Naive B cell (primary cell): ENCODE measurements around the gene SCAMP1. TPM values are rescaled to one million over a fixed set of nuclear protein-coding genes. Genes with fewer than 3 reads are reported as not detected.
"Not testable (repeated sequence)": the region's sequence is repeated elsewhere in the genome, so short reads cannot be mapped to it uniquely, and the experiment has no call there.

Source experiments
- ATAC-seq, 2 donors: fragments of 150-1000 bp; cut with Tn5 transposase; 2 replicates each; pipeline ENCODE4 v1.10.0; 2021; ENCODE audit warnings: low read depth in 2 of 2, mild to moderate bottlenecking in 2 of 2, moderate library complexity in 2 of 2
- DNase-seq: peaks from one replicate; pipeline ENCODE4 v3.0.0; 2022
- H3K27ac Mint-ChIP-seq, 6 donors: one replicate each; pipeline ENCODE4 v1.8.0; 2020 to 2022; ENCODE audit warnings: mild to moderate bottlenecking in 6 of 6, mixed read lengths in 6 of 6, moderate library complexity in 5 of 6, inconsistent platforms in 2 of 6
- H3K27me3 Mint-ChIP-seq, 3 donors: one replicate each; pipeline ENCODE4 v1.8.0; 2021 to 2022; ENCODE audit warnings: mixed read lengths in 3 of 3, mild to moderate bottlenecking in 1 of 3
- H3K36me3 Mint-ChIP-seq, 2 donors: one replicate each; pipeline ENCODE4 v1.8.0; 2020 to 2022; ENCODE audit warnings: mixed read lengths in 2 of 2, inconsistent platforms in 1 of 2, mild to moderate bottlenecking in 1 of 2
- H3K4me1 Mint-ChIP-seq, 3 donors: one replicate each; pipeline ENCODE4 v1.8.0; 2020 to 2022; ENCODE audit warnings: mixed read lengths in 3 of 3, inconsistent platforms in 1 of 3, mild to moderate bottlenecking in 1 of 3, moderate library complexity in 1 of 3
- H3K4me3 Mint-ChIP-seq, 8 donors: one replicate each; pipeline ENCODE4 v1.8.0; 2020 to 2022; ENCODE audit warnings: mild to moderate bottlenecking in 8 of 8, mixed read lengths in 8 of 8, moderate library complexity in 8 of 8, inconsistent platforms in 2 of 8
- H3K9me3 Mint-ChIP-seq, 7 donors: one replicate each; pipeline ENCODE4 v1.8.0; 2020 to 2022; ENCODE audit warnings: mixed read lengths in 7 of 7, mild to moderate bottlenecking in 5 of 7, inconsistent platforms in 2 of 7, moderate library complexity in 1 of 7
- polyA plus RNA-seq, 6 donors: library from polyadenylated mRNA; unstranded; fragments of 300-500 nt; fragmentation: Illumina TruSeq; gene quantifications; one replicate each; pipeline ENCODE4 v1.2.3, GENCODE V29; 2021; ENCODE audit warnings: low read depth in 6 of 6

Gene SCAMP1
- polyA plus RNA-seq, 6 donors from 2014 or later: 25.8 to 36.2 (median 32.2) TPM

- Mint-ChIP-seq H3K9me3 (no peaks in the 10 kb centered on the region), H3K27ac (peak overlapping the region in 1 of 6 donors; percentile 37), H3K4me3 (no peak overlapping the region), H3K36me3 (no peaks in the 10 kb centered on the region), H3K4me1 (peaks cover 14 to 28% (median 21%) of the 10 kb centered on the region in 3 donors), H3K27me3 (no peaks in the 10 kb centered on the region)
- no peak for ATAC-seq
- DNase-seq: no peak
Measured at GRCh38 chr5:78369680-78370079, 9.3 kb downstream of the SCAMP1 start.

DNA sequence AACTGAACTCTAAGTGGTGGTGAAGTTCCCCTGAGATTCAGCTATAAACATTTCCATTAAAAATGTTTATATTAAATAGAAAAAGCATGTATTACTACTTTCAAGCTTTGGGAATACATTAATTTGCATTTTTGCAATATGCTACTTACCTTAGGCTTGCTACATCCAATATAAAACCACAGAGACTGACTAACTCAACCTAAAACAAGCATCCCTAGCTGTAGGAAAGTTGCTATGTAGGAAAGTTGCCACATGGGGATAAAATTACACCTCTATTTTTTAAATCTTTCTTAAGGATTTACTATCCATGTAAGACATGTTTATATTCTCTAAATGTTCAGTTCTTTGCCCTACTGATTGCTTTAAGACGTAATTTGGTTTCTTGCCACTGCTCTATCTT is 12.8 kb downstream of the SCAMP1 start:
- H3K4me1 Mint-ChIP-seq: peaks cover 23 to 27% (median 25%) of the 10 kb centered on the region in 3 donors
- H3K9me3 Mint-ChIP-seq: no peaks in the 10 kb centered on the region
- H3K4me3 Mint-ChIP-seq: no peak overlapping the region
- no peak overlapping the region for H3K27ac Mint-ChIP-seq
- H3K27me3 Mint-ChIP-seq: no peaks in the 10 kb centered on the region
- ATAC-seq (no peak), DNase-seq (no peak)
- no peaks in the 10 kb centered on the region for H3K36me3 Mint-ChIP-seq

DNA sequence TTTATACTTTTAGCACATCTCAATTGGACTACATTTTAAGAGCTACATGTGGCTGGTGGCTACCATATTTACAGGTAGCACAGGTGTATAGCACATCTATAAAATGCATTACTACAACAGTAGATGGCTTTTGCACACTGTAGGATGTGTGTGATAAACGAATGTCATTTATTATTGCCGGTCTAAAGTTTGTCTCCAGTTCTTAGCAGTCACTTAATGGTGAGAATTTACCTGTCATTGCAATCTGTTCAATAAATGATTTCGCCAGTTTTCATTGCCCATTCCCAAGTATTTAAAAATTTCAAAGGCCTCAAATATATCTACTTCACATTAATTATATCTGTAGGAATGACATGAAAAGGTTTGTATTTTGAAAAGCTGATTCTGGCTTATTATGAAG is 15.9 kb downstream of the SCAMP1 start:
- DNase-seq (no peak), ATAC-seq (no peak)
- no peaks in the 10 kb centered on the region for H3K36me3 Mint-ChIP-seq
- no peaks in the 10 kb centered on the region for H3K9me3 Mint-ChIP-seq
- no peaks in the 10 kb centered on the region for H3K27me3 Mint-ChIP-seq
- H3K4me3 Mint-ChIP-seq: no peak overlapping the region
- peaks cover 9 to 23% (median 20%) of the 10 kb centered on the region in 3 donors for H3K4me1 Mint-ChIP-seq
- peak overlapping the region in 1 of 6 donors; percentile 22 for H3K27ac Mint-ChIP-seq

DNA sequence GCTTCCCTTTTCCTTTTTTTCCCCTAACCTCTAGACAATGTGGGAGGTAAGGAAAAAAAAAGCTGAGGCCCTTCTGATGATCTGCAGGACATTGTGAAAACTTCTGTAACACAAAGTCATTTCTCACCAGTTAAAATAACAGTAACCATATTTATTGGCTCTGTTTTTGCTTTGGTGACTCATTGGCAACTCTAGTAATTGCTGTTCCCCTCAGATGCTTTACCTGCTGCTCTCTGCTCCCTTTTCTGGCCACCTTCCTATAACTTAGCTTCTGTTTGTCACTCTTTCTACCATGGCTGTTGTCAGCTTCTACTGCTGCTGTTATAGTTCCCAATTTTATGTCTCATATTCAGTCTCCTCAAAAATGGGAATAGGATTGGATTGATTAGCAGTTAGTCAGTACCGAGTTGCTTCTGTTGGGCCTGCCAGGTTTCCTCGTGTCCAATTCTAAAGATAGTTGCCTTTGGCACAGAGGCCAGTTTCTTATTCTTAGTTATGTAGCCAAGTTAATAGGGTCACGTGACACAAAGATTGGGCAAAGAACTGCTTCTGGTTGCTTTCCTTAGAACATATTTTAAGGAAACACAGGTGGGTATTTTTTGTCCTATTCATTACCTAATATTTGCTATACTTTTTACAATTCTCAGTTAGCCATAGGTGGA is 16.8 kb downstream of the SCAMP1 start:
- ATAC-seq: no peak

DNA sequence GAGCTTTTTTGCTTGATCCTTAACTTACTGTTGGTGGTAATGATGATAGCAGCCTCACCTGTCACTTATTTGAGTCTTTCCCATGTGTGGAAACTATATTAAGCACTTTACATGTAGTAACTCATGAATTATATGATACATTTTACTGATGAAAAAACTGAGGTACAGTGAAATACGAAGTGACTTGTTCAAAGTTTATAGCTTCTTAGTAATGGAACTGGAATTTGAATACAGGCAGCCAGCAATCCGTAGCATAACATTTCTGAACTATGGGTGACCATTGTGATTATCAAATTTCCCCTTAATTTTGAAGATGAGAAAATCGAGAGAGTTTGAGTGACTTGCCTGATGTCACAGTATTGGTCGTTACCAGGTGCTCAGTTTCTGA is 17.3 kb downstream of the SCAMP1 start:
- no peak for DNase-seq
- Mint-ChIP-seq H3K9me3 (peaks cover 0 to 2% (median 0%) of the 10 kb centered on the region in 7 donors), H3K27ac (no peak overlapping the region), H3K27me3 (no peaks in the 10 kb centered on the region), H3K4me1 (peaks cover 13 to 28% (median 26%) of the 10 kb centered on the region in 3 donors), H3K4me3 (no peak overlapping the region), H3K36me3 (no peaks in the 10 kb centered on the region)
- ATAC-seq: no peak

More for the DNA sequence above, 16.8 kb downstream of the SCAMP1 start:
- no peak overlapping the region for H3K4me3 Mint-ChIP-seq
- H3K4me1 Mint-ChIP-seq: peaks cover 13 to 28% (median 26%) of the 10 kb centered on the region in 3 donors
- peaks cover 0 to 2% (median 0%) of the 10 kb centered on the region in 7 donors for H3K9me3 Mint-ChIP-seq
- no peak for DNase-seq
- H3K36me3 Mint-ChIP-seq: no peaks in the 10 kb centered on the region
- H3K27me3 Mint-ChIP-seq: no peaks in the 10 kb centered on the region
- peak overlapping the region in 1 of 6 donors; percentile 42 for H3K27ac Mint-ChIP-seq

DNA sequence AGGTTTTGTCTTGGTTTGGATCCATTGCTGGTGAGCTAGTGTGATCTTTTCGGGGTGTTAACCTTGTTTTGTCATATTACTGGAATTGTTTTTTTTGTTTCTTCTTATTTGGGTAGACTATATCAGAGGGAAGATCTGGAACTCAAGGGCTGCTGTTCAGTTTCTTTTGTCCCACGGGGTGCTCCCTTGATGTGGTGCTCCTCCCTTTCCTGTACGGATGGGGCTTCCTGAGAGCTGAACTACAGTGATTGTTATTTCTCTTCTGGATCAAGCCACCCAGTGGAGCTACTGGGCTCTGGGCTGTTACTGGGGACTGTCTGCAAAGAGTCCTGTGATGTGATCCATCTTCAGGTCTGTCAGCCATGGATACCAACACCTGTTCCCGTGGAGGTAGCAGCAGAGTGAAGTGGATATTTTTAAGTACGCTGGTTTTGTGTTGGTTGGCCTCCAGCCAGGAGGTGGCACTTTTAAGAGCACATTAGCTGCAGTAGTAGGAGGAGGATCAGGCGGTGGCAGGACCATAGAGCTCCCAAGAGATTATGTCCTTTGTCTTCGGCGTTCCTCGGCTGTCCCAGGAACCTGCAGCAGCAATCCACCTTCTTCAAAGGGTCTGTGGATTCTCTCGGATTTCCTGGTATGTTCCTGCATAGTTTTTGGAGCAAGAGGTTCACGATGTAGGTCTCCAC is 27.2 kb downstream of the SCAMP1 start:
- Mint-ChIP-seq H3K9me3 (peaks cover 9 to 49% (median 40%) of the 10 kb centered on the region in 7 donors), H3K4me1 (peaks cover 3 to 15% (median 12%) of the 10 kb centered on the region in 3 donors), H3K36me3 (peaks cover 28 to 43% of the 10 kb centered on the region in 2 donors), H3K27me3 (no peaks in the 10 kb centered on the region), H3K27ac (no peak overlapping the region), H3K4me3 (no peak overlapping the region)
- DNase-seq (no peak), ATAC-seq (no peak)

- Mint-ChIP-seq H3K36me3 (peaks cover 24 to 36% of the 10 kb centered on the region in 2 donors), H3K9me3 (peaks cover 6 to 18% (median 13%) of the 10 kb centered on the region in 7 donors), H3K4me1 (peaks cover 6 to 12% (median 9%) of the 10 kb centered on the region in 3 donors)
- DNase-seq, H3K4me3 Mint-ChIP-seq, H3K27me3 Mint-ChIP-seq, H3K27ac Mint-ChIP-seq, ATAC-seq: not testable (repeated sequence)
Measured at GRCh38 chr5:78391357-78391756, 30.9 kb downstream of the SCAMP1 start.

DNA sequence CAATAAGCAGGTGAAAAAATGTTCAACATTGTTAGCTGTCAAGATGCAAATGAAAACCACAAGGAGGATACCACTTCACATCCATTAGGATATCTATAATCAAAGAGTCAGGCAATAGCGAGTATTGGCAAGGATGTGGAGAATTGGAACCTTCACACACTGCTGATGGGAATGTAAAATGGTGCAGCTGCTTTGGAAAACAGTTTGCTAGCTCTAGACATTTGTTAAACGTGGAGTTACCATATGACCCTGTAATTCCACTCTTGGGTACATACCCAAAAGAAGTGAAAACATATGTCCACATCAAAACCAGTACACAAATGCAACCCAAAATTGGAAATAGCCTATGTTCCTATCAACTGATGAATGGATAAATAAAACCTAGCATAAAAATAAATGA is 37.4 kb downstream of the SCAMP1 start:
- Mint-ChIP-seq H3K27ac (no peak overlapping the region), H3K9me3 (peaks cover 0 to 7% (median 0%) of the 10 kb centered on the region in 7 donors), H3K36me3 (peaks cover 14 to 27% of the 10 kb centered on the region in 2 donors), H3K27me3 (no peaks in the 10 kb centered on the region), H3K4me3 (no peak overlapping the region), H3K4me1 (peaks cover 17 to 43% (median 18%) of the 10 kb centered on the region in 3 donors)
- no peak for DNase-seq
- ATAC-seq: no peak

- Mint-ChIP-seq H3K36me3 (peaks cover 14 to 20% of the 10 kb centered on the region in 2 donors), H3K4me1 (peaks cover 15 to 43% (median 17%) of the 10 kb centered on the region in 3 donors), H3K9me3 (peaks cover 0 to 7% (median 0%) of the 10 kb centered on the region in 7 donors), H3K27ac (no peak overlapping the region), H3K4me3 (no peak overlapping the region), H3K27me3 (no peaks in the 10 kb centered on the region)
- no peak for DNase-seq
- ATAC-seq: no peak
Measured at GRCh38 chr5:78399116-78399515, 38.7 kb downstream of the SCAMP1 start.

DNA sequence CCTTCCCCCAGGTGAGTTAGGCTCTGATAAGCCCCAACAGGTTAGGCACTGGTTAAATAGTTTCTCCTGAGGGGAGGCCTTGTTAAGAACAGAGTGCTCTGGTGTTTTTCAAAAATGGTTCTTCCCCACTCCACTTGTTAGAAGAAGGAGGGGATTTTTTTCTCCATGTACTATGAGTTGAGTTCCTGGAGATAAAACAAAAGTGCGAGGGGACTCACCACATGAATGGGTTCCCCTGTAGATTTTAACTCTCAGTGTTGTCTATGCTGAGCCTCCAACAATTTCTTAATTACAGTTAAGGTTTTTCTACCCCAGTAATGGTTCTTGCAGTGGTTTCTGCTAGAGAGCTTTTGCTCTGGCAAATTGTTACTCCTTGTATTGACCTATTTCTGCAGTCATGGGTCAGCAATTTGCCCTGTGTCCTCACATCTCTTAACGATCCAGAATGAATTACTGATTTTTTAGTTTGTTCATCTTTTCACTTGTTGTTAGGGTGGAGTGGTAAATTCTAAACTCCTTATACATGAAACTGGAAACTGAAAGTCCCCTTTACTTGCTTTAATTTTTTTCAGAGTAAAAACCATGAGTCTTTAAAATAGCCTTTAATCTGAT is 44.4 kb downstream of the SCAMP1 start:
- ATAC-seq (no peak), DNase-seq (no peak)
- H3K36me3 Mint-ChIP-seq: peaks cover 0 to 4% of the 10 kb centered on the region in 2 donors
- H3K4me1 Mint-ChIP-seq: peaks cover 32 to 55% (median 33%) of the 10 kb centered on the region in 3 donors
- no peaks in the 10 kb centered on the region for H3K27me3 Mint-ChIP-seq
- peaks cover 0 to 4% (median 0%) of the 10 kb centered on the region in 7 donors for H3K9me3 Mint-ChIP-seq
- peak overlapping the region in 1 of 8 donors; percentile 1 for H3K4me3 Mint-ChIP-seq
- no peak overlapping the region for H3K27ac Mint-ChIP-seq

DNA sequence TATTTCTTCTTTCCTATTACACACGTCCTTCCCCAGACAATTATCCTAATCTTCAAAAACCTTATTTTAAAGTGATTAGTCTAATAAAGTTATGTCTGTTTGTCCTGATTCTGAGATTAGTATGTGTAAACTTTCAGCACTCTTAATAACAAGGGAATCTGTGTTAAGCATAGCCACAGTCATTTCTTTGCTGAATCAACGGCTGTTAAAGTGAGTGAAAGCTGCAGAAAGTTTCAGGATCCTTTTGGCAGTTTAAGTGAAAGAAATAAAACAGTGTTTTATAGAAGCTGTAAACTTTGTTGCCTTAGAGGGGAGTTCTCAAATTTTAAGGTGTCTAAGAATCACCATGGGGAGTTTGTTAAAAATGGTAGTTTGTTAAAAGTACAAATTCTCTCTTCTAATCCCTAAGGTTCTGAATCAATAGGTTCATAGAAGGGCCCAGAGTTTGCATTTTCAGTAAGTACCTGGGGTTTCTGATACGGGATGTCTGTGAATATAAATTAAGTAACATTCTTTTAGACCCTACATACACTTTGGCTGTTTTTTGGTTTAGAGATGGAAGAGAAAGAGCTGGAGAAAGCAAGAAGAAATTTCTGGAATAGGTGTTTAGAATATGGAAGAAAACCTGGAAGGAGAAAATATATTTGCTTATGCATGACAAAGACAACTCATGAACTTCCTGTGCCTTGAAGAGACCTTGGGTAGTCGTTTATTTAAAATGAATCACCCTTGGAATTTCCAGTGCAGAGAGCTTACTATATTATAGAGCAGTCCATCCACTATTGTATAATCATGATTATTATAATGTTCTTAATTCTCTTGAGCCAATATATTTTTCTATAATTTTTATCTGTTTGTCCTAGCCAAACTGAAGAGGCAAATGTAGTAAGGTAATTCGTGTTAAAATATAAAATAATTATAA is 45.7 kb downstream of the SCAMP1 start:
- DNase-seq: no peak
- no peak overlapping the region for H3K4me3 Mint-ChIP-seq
- H3K4me1 Mint-ChIP-seq: peaks cover 23 to 51% (median 24%) of the 10 kb centered on the region in 3 donors

DNA sequence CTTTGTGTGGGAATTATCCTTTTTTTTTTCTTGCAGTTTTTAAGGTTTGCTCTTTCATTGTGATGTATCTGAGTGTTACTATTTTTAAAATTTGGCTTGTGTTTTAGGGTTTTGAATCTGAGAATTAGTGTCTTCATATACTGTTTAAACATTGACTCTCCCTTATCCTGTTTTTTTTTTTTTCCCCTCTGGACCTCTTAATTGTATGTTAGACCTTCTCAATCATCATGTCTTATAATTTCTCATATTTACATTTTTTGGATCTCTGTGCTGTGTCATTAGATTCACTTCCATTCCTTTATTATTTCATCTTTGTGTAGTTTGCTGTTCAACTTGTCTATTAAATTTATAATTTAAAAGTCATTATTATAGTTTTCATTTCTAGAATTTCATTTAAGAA is 47.0 kb downstream of the SCAMP1 start:
- ATAC-seq: no peak
- H3K27me3 Mint-ChIP-seq: no peaks in the 10 kb centered on the region
- H3K4me3 Mint-ChIP-seq: no peak overlapping the region
- H3K36me3 Mint-ChIP-seq: peaks cover 0 to 8% of the 10 kb centered on the region in 2 donors
- peak overlapping the region in 2 of 6 donors; percentile 10 to 27 for H3K27ac Mint-ChIP-seq
- H3K4me1 Mint-ChIP-seq: peaks cover 22 to 48% (median 29%) of the 10 kb centered on the region in 3 donors
- no peak for DNase-seq
- H3K9me3 Mint-ChIP-seq: peaks cover 0 to 4% (median 0%) of the 10 kb centered on the region in 7 donors

More for the DNA sequence above, 45.7 kb downstream of the SCAMP1 start:
- no peak for ATAC-seq
- H3K9me3 Mint-ChIP-seq: peaks cover 0 to 4% (median 0%) of the 10 kb centered on the region in 7 donors
- H3K27me3 Mint-ChIP-seq: no peaks in the 10 kb centered on the region
- H3K27ac Mint-ChIP-seq: peak overlapping the region in 1 of 6 donors; percentile 39
- H3K36me3 Mint-ChIP-seq: peaks cover 0 to 8% of the 10 kb centered on the region in 2 donors

GRCh38 chr5:78411586-78411985 is 51.2 kb downstream of the SCAMP1 start:
- peaks cover 0 to 4% (median 0%) of the 10 kb centered on the region in 7 donors for H3K9me3 Mint-ChIP-seq
- H3K36me3 Mint-ChIP-seq: peaks cover 6 to 8% of the 10 kb centered on the region in 2 donors
- H3K27ac Mint-ChIP-seq: no peak overlapping the region
- no peak overlapping the region for H3K4me3 Mint-ChIP-seq
- H3K4me1 Mint-ChIP-seq: peaks cover 11 to 50% (median 19%) of the 10 kb centered on the region in 3 donors
- no peak for DNase-seq
- H3K27me3 Mint-ChIP-seq: no peaks in the 10 kb centered on the region
- ATAC-seq: no peak
